Measurements from ENCODE around the gene ANKRD13B. TPM values are rescaled to one million over a fixed set of nuclear protein-coding genes. Genes with fewer than 3 reads are reported as not detected.

Gene ANKRD13B
- total and polyA plus RNA-seq, 2 of the 13 experiments (the other 11 are each of a cell fraction or from before 2014, with no cell fraction given): 1.7 to 1.8 TPM

GRCh38 chr17:29622337-29623282, 29.7 kb downstream of the ANKRD13B start, which contains the start of gene CORO6 (continued):
- TF ChIP-seq, protein P1, sequence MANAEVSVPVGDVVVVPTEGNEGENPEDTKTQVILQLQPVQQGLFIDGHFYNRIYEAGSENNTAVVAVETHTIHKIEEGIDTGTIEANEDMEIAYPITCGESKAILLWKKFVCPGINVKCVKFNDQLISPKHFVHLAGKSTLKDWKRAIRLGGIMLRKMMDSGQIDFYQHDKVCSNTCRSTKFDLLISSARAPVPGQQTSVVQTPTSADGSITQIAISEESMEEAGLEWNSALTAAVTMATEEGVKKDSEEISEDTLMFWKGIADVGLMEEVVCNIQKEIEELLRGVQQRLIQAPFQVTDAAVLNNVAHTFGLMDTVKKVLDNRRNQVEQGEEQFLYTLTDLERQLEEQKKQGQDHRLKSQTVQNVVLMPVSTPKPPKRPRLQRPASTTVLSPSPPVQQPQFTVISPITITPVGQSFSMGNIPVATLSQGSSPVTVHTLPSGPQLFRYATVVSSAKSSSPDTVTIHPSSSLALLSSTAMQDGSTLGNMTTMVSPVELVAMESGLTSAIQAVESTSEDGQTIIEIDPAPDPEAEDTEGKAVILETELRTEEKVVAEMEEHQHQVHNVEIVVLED (CRISPR knock-in tag; IDR thresholded peaks at IDR 0.05; ENCODE audit: borderline replicate concordance): no peak
- TF ChIP-seq SRSF9 (IDR thresholded peaks at IDR 0.05; ENCODE audit: borderline replicate concordance, insufficient read depth, low read depth, low read length, poor library complexity, severe bottlenecking) (no peak), ZNF605 (CRISPR knock-in tag; IDR thresholded peaks at IDR 0.05) (no peak), ATF7-NPFF (CRISPR knock-in tag; IDR thresholded peaks at IDR 0.05; ENCODE audit: low read depth) (no peak; the same call in 1 of the 2 replicates), TEAD3 (CRISPR knock-in tag; optimal IDR thresholded peaks at IDR 0.05; ENCODE audit: borderline replicate concordance) (no peak), TBL1XR1 (IDR thresholded peaks at IDR 0.05; ENCODE audit: borderline replicate concordance, low read length, partially characterized antibody) (no peak), ZNF629 (CRISPR knock-in tag; conservative IDR thresholded peaks at IDR 0.05) (no peak), ZNF782 (CRISPR knock-in tag; IDR thresholded peaks at IDR 0.05; ENCODE audit: borderline replicate concordance) (no peak), ATAD3A (CRISPR knock-in tag; IDR thresholded peaks at IDR 0.05) (no peak), POLR2A (IDR thresholded peaks at IDR 0.05; ENCODE audit: insufficient read depth in 1 of 2, low read depth in 2 of 2, low read length in 2 of 2) (no peak), RFXAP (CRISPR knock-in tag; IDR thresholded peaks at IDR 0.05; ENCODE audit: borderline replicate concordance) (no peak), ZNF614 (CRISPR knock-in tag; IDR thresholded peaks at IDR 0.05; ENCODE audit: borderline replicate concordance) (no peak), SIX4 (CRISPR knock-in tag; IDR thresholded peaks at IDR 0.05) (no peak), HOMEZ (CRISPR knock-in tag; IDR thresholded peaks at IDR 0.05; ENCODE audit: low read depth) (no peak), EZH2 (conservative IDR thresholded peaks at IDR 0.05; ENCODE audit: low read depth, low read length) (no peak), FOSL1 (CRISPR knock-in tag; IDR thresholded peaks at IDR 0.05; ENCODE audit: borderline replicate concordance) (no peak), SOX5 (CRISPR knock-in tag; IDR thresholded peaks at IDR 0.05; ENCODE audit: borderline replicate concordance) (no peak), PCBP1 (IDR thresholded peaks at IDR 0.05; ENCODE audit: borderline replicate concordance, low read depth, low read length) (no peak)
- TF ChIP-seq, protein P2, sequence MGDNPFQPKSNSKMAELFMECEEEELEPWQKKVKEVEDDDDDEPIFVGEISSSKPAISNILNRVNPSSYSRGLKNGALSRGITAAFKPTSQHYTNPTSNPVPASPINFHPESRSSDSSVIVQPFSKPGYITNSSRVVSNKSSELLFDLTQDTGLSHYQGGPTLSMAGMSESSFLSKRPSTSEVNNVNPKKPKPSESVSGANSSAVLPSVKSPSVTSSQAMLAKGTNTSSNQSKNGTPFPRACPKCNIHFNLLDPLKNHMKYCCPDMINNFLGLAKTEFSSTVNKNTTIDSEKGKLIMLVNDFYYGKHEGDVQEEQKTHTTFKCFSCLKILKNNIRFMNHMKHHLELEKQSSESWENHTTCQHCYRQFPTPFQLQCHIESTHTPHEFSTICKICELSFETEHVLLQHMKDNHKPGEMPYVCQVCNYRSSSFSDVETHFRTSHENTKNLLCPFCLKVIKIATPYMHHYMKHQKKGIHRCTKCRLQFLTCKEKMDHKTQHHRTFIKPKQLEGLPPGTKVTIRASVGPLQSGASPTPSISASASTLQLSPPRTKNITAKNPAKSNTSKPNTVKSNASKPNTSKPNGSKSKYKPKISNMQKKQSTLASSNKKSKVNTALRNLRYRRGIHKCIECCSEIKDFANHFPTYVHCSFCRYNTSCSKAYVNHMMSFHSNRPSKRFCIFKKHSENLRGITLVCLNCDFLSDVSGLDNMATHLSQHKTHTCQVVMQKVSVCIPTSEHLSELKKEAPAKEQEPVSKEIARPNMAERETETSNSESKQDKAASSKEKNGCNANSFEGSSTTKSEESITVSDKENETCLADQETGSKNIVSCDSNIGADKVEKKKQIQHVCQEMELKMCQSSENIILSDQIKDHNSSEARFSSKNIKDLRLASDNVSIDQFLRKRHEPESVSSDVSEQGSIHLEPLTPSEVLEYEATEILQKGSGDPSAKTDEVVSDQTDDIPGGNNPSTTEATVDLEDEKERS (CRISPR knock-in tag; IDR thresholded peaks at IDR 0.05): no peak
- TF ChIP-seq, protein P3, sequence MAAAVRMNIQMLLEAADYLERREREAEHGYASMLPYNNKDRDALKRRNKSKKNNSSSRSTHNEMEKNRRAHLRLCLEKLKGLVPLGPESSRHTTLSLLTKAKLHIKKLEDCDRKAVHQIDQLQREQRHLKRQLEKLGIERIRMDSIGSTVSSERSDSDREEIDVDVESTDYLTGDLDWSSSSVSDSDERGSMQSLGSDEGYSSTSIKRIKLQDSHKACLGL (CRISPR knock-in tag; IDR thresholded peaks at IDR 0.05): no peak
- TF ChIP-seq, protein P4, sequence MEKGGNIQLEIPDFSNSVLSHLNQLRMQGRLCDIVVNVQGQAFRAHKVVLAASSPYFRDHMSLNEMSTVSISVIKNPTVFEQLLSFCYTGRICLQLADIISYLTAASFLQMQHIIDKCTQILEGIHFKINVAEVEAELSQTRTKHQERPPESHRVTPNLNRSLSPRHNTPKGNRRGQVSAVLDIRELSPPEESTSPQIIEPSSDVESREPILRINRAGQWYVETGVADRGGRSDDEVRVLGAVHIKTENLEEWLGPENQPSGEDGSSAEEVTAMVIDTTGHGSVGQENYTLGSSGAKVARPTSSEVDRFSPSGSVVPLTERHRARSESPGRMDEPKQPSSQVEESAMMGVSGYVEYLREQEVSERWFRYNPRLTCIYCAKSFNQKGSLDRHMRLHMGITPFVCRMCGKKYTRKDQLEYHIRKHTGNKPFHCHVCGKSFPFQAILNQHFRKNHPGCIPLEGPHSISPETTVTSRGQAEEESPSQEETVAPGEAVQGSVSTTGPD (CRISPR knock-in tag; IDR thresholded peaks at IDR 0.05): no peak

All from HepG2 (cell line).